GM19438 (cell line): Measurements from ENCODE around the gene FYB2.

Experiments
- ATAC-seq: cut with Tn5 transposase; IDR thresholded peaks from one replicate; pipeline ENCODE4 v1.9.1; 2021; ENCODE audit warnings: low read depth; ENCODE audit not compliant: unreplicated experiment

Gene FYB2

GRCh38 chr1:56719171-56719570 lies 100.0 kb downstream of the FYB2 start:
- ATAC-seq = no peak

DNA sequence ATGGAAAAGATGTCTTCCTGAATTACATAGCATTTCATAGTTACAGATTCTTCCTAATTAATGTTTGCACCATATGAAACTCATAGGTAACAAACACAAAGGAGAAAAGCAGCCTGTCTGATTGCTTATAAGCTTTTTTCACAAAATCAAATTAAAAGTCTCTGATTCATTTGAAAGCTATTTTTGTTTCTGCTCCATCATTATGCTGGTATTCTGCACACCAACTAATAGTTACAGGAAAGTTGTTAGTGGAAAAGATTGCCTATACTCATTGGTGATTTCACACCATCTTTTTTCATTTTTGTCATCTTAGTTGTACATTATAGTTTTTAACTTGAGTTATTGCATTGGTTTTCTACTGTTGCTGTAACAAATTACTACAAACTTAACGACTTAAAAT lies 104.0 kb downstream of the FYB2 start:
- no peak for ATAC-seq

- ATAC-seq = no peak
Observed at GRCh38 chr1:56713112-56713511, 106.1 kb downstream of the FYB2 start.

- ATAC-seq = no peak
Observed at GRCh38 chr1:56712150-56712549, 107.1 kb downstream of the FYB2 start.

- no peak for ATAC-seq
Observed at GRCh38 chr1:56710646-56711045, 108.6 kb downstream of the FYB2 start.

DNA sequence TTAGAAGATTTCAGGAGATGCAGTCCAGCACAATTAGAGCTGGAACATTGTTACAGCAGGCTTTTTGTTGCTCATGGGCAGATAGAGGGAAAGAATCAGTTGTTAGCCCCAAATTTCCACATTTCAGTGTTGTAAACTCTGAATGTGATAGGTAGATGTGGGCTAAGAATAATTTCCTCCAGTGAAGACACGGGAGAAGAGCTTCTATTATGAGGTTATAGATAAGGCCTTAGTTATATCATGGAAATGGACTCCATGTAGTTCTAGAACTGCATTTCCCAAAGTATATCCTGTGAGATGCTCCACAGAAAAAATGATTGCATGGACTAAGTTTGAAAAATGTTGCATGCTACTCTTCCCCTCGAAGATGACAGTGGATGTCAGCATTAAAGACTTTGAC lies 109.2 kb downstream of the FYB2 start:
- no peak for ATAC-seq

DNA sequence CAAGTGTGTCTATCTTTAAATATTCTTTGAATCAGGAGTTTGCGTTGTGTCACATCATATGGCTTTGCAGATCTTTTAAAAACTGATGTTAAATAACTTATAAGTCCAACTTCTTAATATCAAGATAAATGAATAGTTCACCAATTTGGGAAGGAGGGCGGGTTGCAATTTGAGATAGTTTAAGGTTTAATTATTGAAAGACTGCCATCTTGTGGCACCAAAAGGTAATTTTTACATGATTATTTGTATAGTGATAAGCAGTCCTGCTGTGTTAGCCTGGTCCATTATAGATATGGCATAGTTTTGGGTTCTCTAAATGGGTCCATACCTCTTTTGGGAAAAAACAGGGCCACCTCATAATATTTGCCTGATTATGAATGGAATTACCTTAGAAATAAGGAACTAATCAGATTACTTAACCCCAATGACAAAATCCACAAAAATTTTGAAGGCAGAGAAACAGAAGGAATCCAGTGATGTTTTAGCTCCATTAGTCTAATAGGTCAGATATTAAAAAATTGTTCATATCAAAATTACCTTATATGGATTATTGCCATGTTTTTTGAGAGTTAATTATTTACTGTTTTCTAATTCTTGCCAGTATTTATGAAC lies 109.8 kb downstream of the FYB2 start:
- peak; percentile 70 for ATAC-seq

GRCh38 chr1:56707379-56707778 lies 111.8 kb downstream of the FYB2 start:
- no peak for ATAC-seq

GRCh38 chr1:56703747-56704146 lies 115.5 kb downstream of the FYB2 start:
- no peak for ATAC-seq

GRCh38 chr1:56696663-56697062 lies 122.5 kb downstream of the FYB2 start:
- ATAC-seq = no peak

GRCh38 chr1:56688522-56689026 lies 130.6 kb downstream of the FYB2 start:
- ATAC-seq = no peak

- ATAC-seq = no peak
Observed at GRCh38 chr1:56686169-56686568, 133.0 kb downstream of the FYB2 start.

DNA sequence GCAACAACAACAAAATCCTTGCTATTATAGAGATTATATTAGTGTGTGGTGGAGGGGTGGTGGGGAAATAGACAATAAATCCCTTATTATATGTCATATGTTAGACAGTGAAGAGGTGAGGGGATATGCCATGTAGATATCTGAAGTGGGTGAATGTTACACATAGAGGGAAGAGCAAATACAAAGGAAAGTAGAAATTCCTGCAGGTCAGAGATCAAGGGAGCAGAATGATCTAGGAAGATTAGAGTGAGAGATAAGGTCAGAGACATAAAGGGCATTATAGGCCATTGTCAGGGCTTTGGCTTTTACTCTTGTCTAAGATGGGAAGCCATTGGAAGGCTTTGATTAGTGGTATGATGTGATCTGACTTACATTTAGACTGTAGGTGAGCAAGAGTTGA lies 135.6 kb downstream of the FYB2 start:
- no peak for ATAC-seq

GRCh38 chr1:56676571-56677035 lies 142.6 kb downstream of the FYB2 start:
- ATAC-seq = no peak

GRCh38 chr1:56675763-56676162 lies 143.4 kb downstream of the FYB2 start:
- ATAC-seq = no peak

GRCh38 chr1:56672579-56672978 lies 146.6 kb downstream of the FYB2 start:
- ATAC-seq = no peak

- ATAC-seq = no peak
Observed at GRCh38 chr1:56671542-56671941, 147.7 kb downstream of the FYB2 start.

GRCh38 chr1:56671085-56671484 lies 148.1 kb downstream of the FYB2 start:
- no peak for ATAC-seq

- no peak for ATAC-seq
Observed at GRCh38 chr1:56670350-56670749, 148.9 kb downstream of the FYB2 start.
